Activated CD4-positive, alpha-beta T cell treated with anti-CD3 and anti-CD28 coated beads, Interleukin-2, amount 50 U/mL, for 48 hours (primary cell): ENCODE results near the gene MFNG.
A peak's percentile ranks its signal among the peaks of the same experiment; 100 is the strongest.
"Not testable (repeated sequence)": the region's sequence is repeated elsewhere in the genome, so short reads cannot be mapped to it uniquely, and the experiment has no call there.

Source experiments
- DNase-seq, 2 experiments: peaks; one replicate each; pipeline ENCODE4 v3.0.0-alpha.2; 2020

The MFNG gene

GRCh38 chr22:37472418-37473006, 13.7 kb downstream of the MFNG start:
- DNase-seq, result peak; percentile 37 to 49

- DNase-seq, result no peak
These were observed 14.3 kb downstream of the MFNG start for GRCh38 chr22:37471727-37472417.

- no peak for DNase-seq
These were observed 16.1 kb downstream of the MFNG start for GRCh38 chr22:37470087-37470445.

- DNase-seq, result no peak
These were observed 16.6 kb downstream of the MFNG start for GRCh38 chr22:37469416-37470086.

GRCh38 chr22:37468201-37468695, 17.9 kb downstream of the MFNG start:
- DNase-seq, result not testable (repeated sequence)

GRCh38 chr22:37467391-37467955, 18.7 kb downstream of the MFNG start:
- no peak for DNase-seq

- no peak for DNase-seq
These were observed 22.0 kb downstream of the MFNG start for GRCh38 chr22:37464181-37464580.

GRCh38 chr22:37462983-37463382, 23.2 kb downstream of the MFNG start:
- DNase-seq, result no peak

GRCh38 chr22:37462436-37462835, 23.7 kb downstream of the MFNG start:
- no peak for DNase-seq

- no peak for DNase-seq
These were observed 24.2 kb downstream of the MFNG start for GRCh38 chr22:37461961-37462360.

- no peak for DNase-seq
These were observed 25.5 kb downstream of the MFNG start for GRCh38 chr22:37460684-37461083.

GRCh38 chr22:37459206-37459605, 27.0 kb downstream of the MFNG start:
- no peak for DNase-seq

- DNase-seq, result peak; percentile 92 to 93
These were observed 28.9 kb downstream of the MFNG start for GRCh38 chr22:37457093-37457893.

- DNase-seq, result no peak
These were observed 29.8 kb downstream of the MFNG start for GRCh38 chr22:37456346-37456745.

- no peak for DNase-seq
These were observed 30.3 kb downstream of the MFNG start for GRCh38 chr22:37455896-37456295.

GRCh38 chr22:37454857-37455686, 31.1 kb downstream of the MFNG start:
- DNase-seq, result no peak

GRCh38 chr22:37453696-37454095, 32.5 kb downstream of the MFNG start:
- no peak for DNase-seq

- DNase-seq, result no peak
These were observed 35.0 kb downstream of the MFNG start for GRCh38 chr22:37451218-37451617.

GRCh38 chr22:37449331-37450001, 36.7 kb downstream of the MFNG start:
- DNase-seq, result no peak

GRCh38 chr22:37448516-37449127, 37.6 kb downstream of the MFNG start:
- no peak for DNase-seq

GRCh38 chr22:37445501-37445900, 40.7 kb downstream of the MFNG start:
- DNase-seq, result no peak
